Activated T-helper 17 cell treated with anti-CD3 and anti-CD28 coated beads, Interleukin-2, amount 50 U/mL, for 72 hours (primary cell): Measurements from ENCODE around the gene PDCD2. TPM values are rescaled to one million over a fixed set of nuclear protein-coding genes. Genes with fewer than 3 reads are reported as not detected.
"Not testable (repeated sequence)": the region's sequence is repeated elsewhere in the genome, so short reads cannot be mapped to it uniquely, and the experiment has no call there.

Source experiments
- ATAC-seq: fragments of 150-1000 bp; cut with Tn5 transposase; replicated peaks from 2 replicates; pipeline ENCODE4 v1.10.0; 2021; ENCODE audit warnings: mild to moderate bottlenecking, moderate library complexity
- H3K27ac Mint-ChIP-seq: one replicate; pipeline ENCODE4 v1.8.0; 2022; ENCODE audit warnings: mixed read lengths
- H3K27me3 Mint-ChIP-seq: one replicate; pipeline ENCODE4 v1.8.0; 2022; ENCODE audit warnings: mixed read lengths
- H3K36me3 Mint-ChIP-seq: one replicate; pipeline ENCODE4 v1.8.0; 2022; ENCODE audit warnings: low read depth, mild to moderate bottlenecking, mixed read lengths
- H3K4me1 Mint-ChIP-seq: one replicate; pipeline ENCODE4 v1.8.0; 2022; ENCODE audit warnings: mixed read lengths
- H3K4me3 Mint-ChIP-seq: one replicate; pipeline ENCODE4 v1.8.0; 2022; ENCODE audit warnings: mild to moderate bottlenecking, mixed read lengths
- H3K9me3 Mint-ChIP-seq: one replicate; pipeline ENCODE4 v1.8.0; 2022; ENCODE audit warnings: mixed read lengths
- total RNA-seq, 2 donors: library from RNA; stranded (reverse); gene quantifications; one replicate each; pipeline ENCODE4 v1.2.3, GENCODE V29; 2022

PDCD2 gene
- total RNA-seq, 2 donors from 2014 or later = 61.3 to 128 TPM

- peak overlapping the region; percentile 36 for H3K27ac Mint-ChIP-seq
- no peaks in the 10 kb centered on the region for H3K9me3 Mint-ChIP-seq
- no peak overlapping the region for H3K4me3 Mint-ChIP-seq
- H3K4me1 Mint-ChIP-seq = no peaks in the 10 kb centered on the region
- ATAC-seq = peak; percentile 80
- H3K36me3 Mint-ChIP-seq = no peaks in the 10 kb centered on the region
- H3K27me3 Mint-ChIP-seq = no peaks in the 10 kb centered on the region
These were observed 54.5 kb downstream of the PDCD2 start for GRCh38 chr6:170529839-170530469.

- H3K27me3 Mint-ChIP-seq, H3K4me3 Mint-ChIP-seq, H3K9me3 Mint-ChIP-seq, H3K36me3 Mint-ChIP-seq, H3K27ac Mint-ChIP-seq, H3K4me1 Mint-ChIP-seq, ATAC-seq: not testable (repeated sequence)
These were observed 56.4 kb downstream of the PDCD2 start for GRCh38 chr6:170527995-170528394.

- Mint-ChIP-seq H3K4me1 (no peaks in the 10 kb centered on the region), H3K36me3 (no peaks in the 10 kb centered on the region), H3K4me3 (no peak overlapping the region), H3K9me3 (no peaks in the 10 kb centered on the region), H3K27me3 (peaks cover 14% of the 10 kb centered on the region), H3K27ac (no peak overlapping the region)
- no peak for ATAC-seq
These were observed 58.6 kb downstream of the PDCD2 start for GRCh38 chr6:170525795-170526194.

Other genes starting within 250 kb of the PDCD2 start
- 100 to 1,000 TPM; 183 to 201 TPM for gene PSMB1, start 31.3 kb downstream of the PDCD2 start, total RNA-seq
- 10 to 100 TPM; 16.8 to 25.6 TPM for gene TBP, start 30.3 kb downstream of the PDCD2 start, total RNA-seq